ENCODE results near the gene DHRS1.

DNA sequence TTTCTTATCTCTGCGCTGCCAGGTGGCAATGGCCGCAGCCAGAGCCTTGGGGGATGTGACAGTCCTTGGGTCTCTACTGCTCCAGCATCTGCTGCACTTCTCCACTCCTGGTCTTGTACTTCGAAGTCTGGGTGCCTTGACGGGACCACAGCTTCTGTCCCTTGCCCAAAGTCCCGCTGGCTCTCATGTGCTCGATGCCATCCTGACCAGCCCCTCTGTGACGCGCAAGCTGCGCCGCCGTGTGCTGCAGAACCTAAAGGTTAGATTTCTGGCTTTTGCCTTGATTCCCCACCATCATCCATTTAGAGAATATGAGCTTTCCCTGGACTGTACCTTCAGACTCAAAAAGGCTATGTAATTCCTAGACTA lies 4.4 kb upstream of the DHRS1 start:
- TF ChIP-seq TCF7L2 (IDR thresholded peaks at IDR 0.05; ENCODE audit: borderline replicate concordance, extremely low read depth, insufficient read depth, insufficient read length) = no peak
- TF ChIP-seq, protein P1, sequence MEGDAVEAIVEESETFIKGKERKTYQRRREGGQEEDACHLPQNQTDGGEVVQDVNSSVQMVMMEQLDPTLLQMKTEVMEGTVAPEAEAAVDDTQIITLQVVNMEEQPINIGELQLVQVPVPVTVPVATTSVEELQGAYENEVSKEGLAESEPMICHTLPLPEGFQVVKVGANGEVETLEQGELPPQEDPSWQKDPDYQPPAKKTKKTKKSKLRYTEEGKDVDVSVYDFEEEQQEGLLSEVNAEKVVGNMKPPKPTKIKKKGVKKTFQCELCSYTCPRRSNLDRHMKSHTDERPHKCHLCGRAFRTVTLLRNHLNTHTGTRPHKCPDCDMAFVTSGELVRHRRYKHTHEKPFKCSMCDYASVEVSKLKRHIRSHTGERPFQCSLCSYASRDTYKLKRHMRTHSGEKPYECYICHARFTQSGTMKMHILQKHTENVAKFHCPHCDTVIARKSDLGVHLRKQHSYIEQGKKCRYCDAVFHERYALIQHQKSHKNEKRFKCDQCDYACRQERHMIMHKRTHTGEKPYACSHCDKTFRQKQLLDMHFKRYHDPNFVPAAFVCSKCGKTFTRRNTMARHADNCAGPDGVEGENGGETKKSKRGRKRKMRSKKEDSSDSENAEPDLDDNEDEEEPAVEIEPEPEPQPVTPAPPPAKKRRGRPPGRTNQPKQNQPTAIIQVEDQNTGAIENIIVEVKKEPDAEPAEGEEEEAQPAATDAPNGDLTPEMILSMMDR (IDR thresholded peaks at IDR 0.05 in 2 of 3, conservative IDR thresholded peaks at IDR 0.05 in 1 of 3; ENCODE audit: borderline replicate concordance in 1 of 3, insufficient read depth in 1 of 3, low read depth in 2 of 3, low read length in 2 of 3) = no peak
- no peak for TF ChIP-seq POLR2AphosphoS5 (IDR thresholded peaks at IDR 0.05; ENCODE audit: low read depth, low read length)
- no peak for TF ChIP-seq POLR2A (IDR thresholded peaks at IDR 0.05; ENCODE audit: borderline replicate concordance, extremely low read depth, insufficient read depth, insufficient read length)
- no peak for TF ChIP-seq YY1 (IDR thresholded peaks at IDR 0.05; ENCODE audit: extremely low read depth, insufficient replicate concordance, low read depth, low read length)
- no peak for TF ChIP-seq EZH2 (IDR thresholded peaks at IDR 0.05)
- TF ChIP-seq JUND (IDR thresholded peaks at IDR 0.05) = no peak

All from HCT116 (cell line).